HG03280 (cell line): ENCODE data around the gene FAM216A.

Source experiments
- ATAC-seq: cut with Tn5 transposase; IDR thresholded peaks from one replicate; pipeline ENCODE4 v1.9.1; 2021; ENCODE audit warnings: mild to moderate bottlenecking, moderate library complexity; ENCODE audit not compliant: unreplicated experiment

Gene FAM216A

DNA sequence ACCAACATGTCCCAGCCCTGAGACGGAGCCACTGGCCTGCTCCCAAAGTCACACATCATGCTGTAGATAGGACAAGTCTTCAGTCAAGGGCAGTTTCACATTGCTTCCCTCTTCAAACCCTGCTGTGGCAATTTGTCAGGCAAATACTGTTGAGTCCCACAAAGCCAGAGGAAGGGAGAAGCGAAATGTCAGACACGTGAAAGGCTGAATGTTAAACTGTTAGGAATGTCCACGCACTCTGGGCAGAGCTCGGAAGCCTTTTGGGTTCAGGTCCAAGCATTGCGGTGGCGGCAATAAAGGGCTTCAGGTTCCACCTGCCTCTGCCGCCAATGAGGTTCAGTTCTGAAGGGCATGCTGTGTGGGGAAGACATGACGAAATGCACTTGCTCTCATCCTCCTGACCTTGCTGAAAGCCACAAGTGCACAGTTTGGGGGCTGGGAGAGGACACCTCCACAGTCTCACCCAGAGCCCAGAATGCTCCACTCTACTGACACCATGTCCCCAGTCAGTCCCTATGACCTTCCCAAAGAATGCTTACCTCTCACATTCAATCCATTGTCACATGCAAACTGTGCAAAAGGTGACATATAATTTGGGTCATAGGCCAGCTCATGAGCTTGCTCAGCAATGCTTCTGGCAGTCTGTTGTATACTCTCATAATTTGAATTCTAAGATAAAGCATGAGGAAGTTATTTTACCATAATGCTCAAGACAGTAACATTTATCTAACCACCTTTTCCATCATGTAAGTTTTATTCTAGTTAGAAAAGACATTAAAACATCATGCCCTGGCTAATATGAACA, 69.2 kb downstream of the FAM216A start:
- ATAC-seq: no peak

DNA sequence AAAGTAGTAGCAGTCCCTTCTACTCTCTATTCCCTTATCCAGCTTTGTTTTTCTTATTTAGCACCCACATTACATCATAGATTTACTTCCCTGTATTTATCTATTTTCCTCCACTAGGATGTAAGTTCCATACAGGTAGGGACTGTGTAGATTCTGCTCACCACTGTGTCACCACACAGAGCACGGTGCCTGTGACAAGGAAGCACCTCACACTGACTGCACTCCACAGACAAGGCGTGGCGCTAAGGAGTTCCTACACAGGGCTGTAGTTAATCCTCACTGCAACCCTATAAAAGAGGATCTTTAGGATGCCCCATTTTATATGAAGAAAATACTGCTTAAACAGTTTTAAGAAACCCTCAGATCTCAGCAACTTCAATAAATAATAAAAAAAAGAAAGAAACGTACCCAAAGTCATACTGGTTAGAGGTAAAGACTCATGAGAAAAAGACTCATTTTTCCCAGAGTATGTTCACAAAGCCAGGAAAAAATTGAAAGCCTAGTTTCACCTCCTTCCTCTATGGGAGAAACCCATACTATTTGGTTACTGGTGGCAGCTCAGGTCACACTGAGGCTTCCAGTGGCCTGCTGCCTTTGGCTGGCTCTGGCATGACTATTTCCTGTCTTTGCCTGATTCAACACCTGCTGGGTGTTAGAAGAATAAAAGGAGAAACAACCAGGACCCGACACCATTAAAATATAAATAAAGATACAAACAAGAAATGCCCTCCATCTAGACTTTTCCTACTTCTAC, 70.4 kb downstream of the FAM216A start:
- no peak for ATAC-seq
